Glutamatergic neuron (in vitro differentiated cells): ENCODE results near the gene ERCC6L. TPM values are rescaled to one million over a fixed set of nuclear protein-coding genes. Genes with fewer than 3 reads are reported as not detected.

Experiments
- DNase-seq: peaks from one replicate; pipeline ENCODE4 v3.0.0; 2022
- H3K27ac Mint-ChIP-seq: one replicate; pipeline ENCODE4 v1.8.0; 2020; ENCODE audit warnings: mild to moderate bottlenecking, mixed read lengths, inconsistent platforms; ENCODE audit not compliant: unreplicated experiment
- H3K27me3 Mint-ChIP-seq: one replicate; pipeline ENCODE4 v1.8.0; 2020; ENCODE audit warnings: mild to moderate bottlenecking, moderate library complexity, mixed read lengths, inconsistent platforms; ENCODE audit not compliant: unreplicated experiment
- H3K36me3 Mint-ChIP-seq: one replicate; pipeline ENCODE4 v1.8.0; 2020; ENCODE audit warnings: mild to moderate bottlenecking, mixed read lengths, inconsistent platforms; ENCODE audit not compliant: unreplicated experiment
- H3K4me1 Mint-ChIP-seq: one replicate; pipeline ENCODE4 v1.8.0; 2020; ENCODE audit warnings: mild to moderate bottlenecking, low read depth, mixed read lengths, inconsistent platforms; ENCODE audit not compliant: unreplicated experiment
- H3K4me3 Mint-ChIP-seq: one replicate; pipeline ENCODE4 v1.8.0; 2020; ENCODE audit warnings: mild to moderate bottlenecking, mixed read lengths, inconsistent platforms; ENCODE audit not compliant: unreplicated experiment
- H3K9me3 Mint-ChIP-seq: one replicate; pipeline ENCODE4 v1.8.0; 2020; ENCODE audit warnings: mild to moderate bottlenecking, moderate library complexity, mixed read lengths, inconsistent platforms; ENCODE audit not compliant: unreplicated experiment
- CTCF ChIP-seq: fragments of 200-600 bp; sonication (generic); IDR thresholded peaks from one replicate; pipeline ENCODE4 v1.5.0; 2021; ENCODE audit not compliant: partially characterized antibody, unreplicated experiment
- total RNA-seq: library from RNA; stranded (reverse); fragmentation: NEBNext Ultra II Directional; extraction: Animal tissue kit (Norgen Biotek cat#: 25700); gene quantifications from one replicate; pipeline ENCODE4 v1.2.1, GENCODE V29; 2021; ENCODE audit not compliant: unreplicated experiment

The ERCC6L gene
- total RNA-seq, 1 donor from 2014 or later = 1.2 TPM

- peaks cover 6% of the 10 kb centered on the region for H3K9me3 Mint-ChIP-seq
- H3K4me3 Mint-ChIP-seq = no peak overlapping the region
- DNase-seq = no peak
- H3K4me1 Mint-ChIP-seq = no peaks in the 10 kb centered on the region
- H3K27me3 Mint-ChIP-seq = no peaks in the 10 kb centered on the region
- no peaks in the 10 kb centered on the region for H3K36me3 Mint-ChIP-seq
- TF ChIP-seq CTCF = no peak
- H3K27ac Mint-ChIP-seq = no peak overlapping the region
Observed at GRCh38 chrX:72159769-72160168, 79.1 kb downstream of the ERCC6L start.

- DNase-seq = no peak
- H3K9me3 Mint-ChIP-seq = peaks cover 6% of the 10 kb centered on the region
- no peaks in the 10 kb centered on the region for H3K4me1 Mint-ChIP-seq
- no peak overlapping the region for H3K27ac Mint-ChIP-seq
- TF ChIP-seq CTCF = no peak
- no peaks in the 10 kb centered on the region for H3K27me3 Mint-ChIP-seq
- no peaks in the 10 kb centered on the region for H3K36me3 Mint-ChIP-seq
- no peak overlapping the region for H3K4me3 Mint-ChIP-seq
Observed at GRCh38 chrX:72158773-72159172, 80.1 kb downstream of the ERCC6L start.

Other genes starting within 250 kb of the ERCC6L start
- 18.2 TPM for gene RTL5, start 107.1 kb downstream of the ERCC6L start, total RNA-seq
- 19.5 TPM for gene PIN4, start 57.3 kb downstream of the ERCC6L start, total RNA-seq
- gene RPS4X, start 38.2 kb upstream of the ERCC6L start, total RNA-seq = 502 TPM
- gene CITED1, start 66.9 kb upstream of the ERCC6L start, total RNA-seq = 42.7 TPM